Measurements from ENCODE around the gene GAPVD1. TPM values are rescaled to one million over a fixed set of nuclear protein-coding genes. Genes with fewer than 3 reads are reported as not detected.

GAPVD1 gene
- total and polyA plus RNA-seq, 10 of the 15 experiments (the other 5 are each of a cell fraction or from before 2014, with no cell fraction given): 4.3 to 36.6 (median 25.9) TPM

DNA sequence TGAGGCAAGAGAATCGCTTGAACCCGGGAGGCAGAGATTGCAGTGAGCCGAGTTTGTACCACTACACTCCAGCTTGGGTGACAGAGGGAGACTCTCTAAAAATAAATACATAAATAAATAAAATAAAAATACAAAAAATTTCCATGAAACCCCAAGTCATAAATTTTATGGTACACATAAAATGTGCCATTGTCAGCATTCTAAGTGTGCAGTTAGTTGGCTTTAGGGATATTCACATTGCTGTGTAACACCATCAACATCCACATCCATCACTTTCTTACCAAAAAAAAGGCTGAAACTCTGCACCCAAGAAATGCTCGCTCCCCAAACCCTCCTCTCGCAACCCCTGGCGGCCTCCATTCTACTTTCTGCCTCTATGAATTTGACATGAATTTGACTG is 135.2 kb downstream of the GAPVD1 start (continued):
- TF ChIP-seq ZBTB4 (CRISPR knock-in tag; IDR thresholded peaks at IDR 0.05) (no peak), ZNF622 (IDR thresholded peaks at IDR 0.05) (no peak), ZNF592 (IDR thresholded peaks at IDR 0.05) (no peak), ZNF384 (IDR thresholded peaks at IDR 0.05; ENCODE audit: borderline replicate concordance, low read depth, low read length) (no peak), ZBTB11 (CRISPR knock-in tag; IDR thresholded peaks at IDR 0.05) (no peak), PAX5 (IDR thresholded peaks at IDR 0.05; ENCODE audit: borderline replicate concordance, low read depth, low read length) (no peak), PRDM15 (CRISPR knock-in tag; IDR thresholded peaks at IDR 0.05) (no peak), NRF1 (conservative IDR thresholded peaks at IDR 0.05; ENCODE audit: low read depth, low read length) (no peak)

Data from GM12878 (cell line).